SK-N-MC (cell line): ENCODE measurements around the gene C11orf52.

Experiments
- DNase-seq: peaks from one replicate; pipeline ENCODE4 v3.0.0-alpha.2; 2011; ENCODE audit warnings: low read depth, low spot score
- H3K27ac ChIP-seq: fragments of 200-600 bp; sonication (generic); 2 replicates; pipeline ENCODE4 v1.5.1; 2016; ENCODE audit warnings: mixed run types
- H3K36me3 ChIP-seq: fragments of 200-600 bp; sonication (generic); 2 replicates; pipeline ENCODE4 v1.6.1; 2017; ENCODE audit warnings: antibody characterized with exemption, low read length, mixed read lengths; ENCODE audit not compliant: insufficient read depth
- H3K4me3 ChIP-seq: fragments of 200-600 bp; sonication (generic); 2 replicates; pipeline ENCODE4 v1.5.1; 2016
- H3K9ac ChIP-seq: fragments of 200-600 bp; sonication (generic); 2 replicates; pipeline ENCODE4 v1.8.0; 2017; ENCODE audit warnings: mixed run types, mixed read lengths; ENCODE audit not compliant: insufficient read length
- H3K9me3 ChIP-seq: fragments of 200-600 bp; sonication (generic); 2 replicates; pipeline ENCODE4 v1.6.1; 2017; ENCODE audit warnings: low read depth, mild to moderate bottlenecking, antibody characterized with exemption, low read length, moderate library complexity, mixed read lengths
- EZH2 ChIP-seq: fragments of 200-600 bp; sonication (generic); IDR thresholded peaks from one replicate; pipeline ENCODE4 v1.6.1; 2017; ENCODE audit warnings: antibody characterized with exemption
- FOXP2 ChIP-seq: optimal IDR thresholded peaks from 2 replicates; pipeline ENCODE3; 2011; ENCODE audit warnings: mild to moderate bottlenecking, moderate library complexity; ENCODE audit not compliant: insufficient read depth; ENCODE audit errors: extremely low read length, control extremely low read depth
- POLR2AphosphoS5 ChIP-seq: IDR thresholded peaks from 2 replicates; pipeline ENCODE4 v1.6.1; 2012; ENCODE audit warnings: mild to moderate bottlenecking, low read depth, low read length, borderline replicate concordance

Gene C11orf52

DNA sequence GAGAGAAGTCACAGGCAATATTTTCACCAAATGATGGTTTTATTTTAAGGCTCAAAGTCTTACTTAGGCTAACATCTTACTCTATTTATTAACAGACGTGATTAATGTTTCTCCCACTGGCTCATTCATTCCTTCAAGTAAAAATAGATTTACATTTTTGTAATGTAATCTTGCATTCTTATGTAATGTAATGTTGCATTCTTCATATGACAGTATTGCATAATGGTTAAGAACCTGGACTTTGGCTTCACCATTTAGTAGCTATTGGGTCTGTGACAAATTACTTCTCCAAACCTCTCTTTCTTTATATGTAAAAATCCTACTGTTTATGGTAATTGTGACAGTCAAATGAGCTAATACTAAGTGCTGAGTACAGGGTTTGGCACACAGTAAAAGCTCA is 15.2 kb downstream of the C11orf52 start:
- Histone ChIP-seq H3K9me3 (no peaks in the 10 kb centered on the region), H3K4me3 (no peak overlapping the region), H3K9ac (no peak overlapping the region), H3K27ac (no peak overlapping the region), H3K36me3 (no peaks in the 10 kb centered on the region)
- no peak for DNase-seq
- TF ChIP-seq EZH2 (no peak), FOXP2 (no peak), POLR2AphosphoS5 (no peak)

DNA sequence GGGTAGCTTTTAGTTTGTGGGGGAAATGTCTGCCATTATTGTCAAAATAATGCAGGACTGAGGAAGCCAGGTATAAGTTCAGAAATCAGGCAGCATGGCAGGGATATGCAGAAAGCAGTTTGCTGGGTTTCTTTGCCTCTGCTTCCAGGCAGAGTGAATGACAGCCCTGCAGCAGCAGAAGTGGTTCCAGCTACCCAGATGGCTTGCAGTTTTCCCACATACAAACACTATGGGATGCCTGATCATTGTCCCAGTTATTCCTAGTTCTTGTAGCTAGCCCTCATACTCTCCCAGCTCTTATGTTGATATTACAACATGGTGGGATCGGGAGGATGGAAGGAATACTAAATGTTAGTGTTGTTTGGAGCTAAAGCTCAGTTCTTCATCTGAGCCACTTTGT is 15.6 kb downstream of the C11orf52 start:
- H3K9me3 ChIP-seq: no peaks in the 10 kb centered on the region
- no peak overlapping the region for H3K4me3 ChIP-seq
- no peak overlapping the region for H3K27ac ChIP-seq
- DNase-seq: no peak
- H3K36me3 ChIP-seq: no peaks in the 10 kb centered on the region
- H3K9ac ChIP-seq: no peak overlapping the region
- no peak for TF ChIP-seq POLR2AphosphoS5
- no peak for TF ChIP-seq EZH2
- no peak for TF ChIP-seq FOXP2

DNA sequence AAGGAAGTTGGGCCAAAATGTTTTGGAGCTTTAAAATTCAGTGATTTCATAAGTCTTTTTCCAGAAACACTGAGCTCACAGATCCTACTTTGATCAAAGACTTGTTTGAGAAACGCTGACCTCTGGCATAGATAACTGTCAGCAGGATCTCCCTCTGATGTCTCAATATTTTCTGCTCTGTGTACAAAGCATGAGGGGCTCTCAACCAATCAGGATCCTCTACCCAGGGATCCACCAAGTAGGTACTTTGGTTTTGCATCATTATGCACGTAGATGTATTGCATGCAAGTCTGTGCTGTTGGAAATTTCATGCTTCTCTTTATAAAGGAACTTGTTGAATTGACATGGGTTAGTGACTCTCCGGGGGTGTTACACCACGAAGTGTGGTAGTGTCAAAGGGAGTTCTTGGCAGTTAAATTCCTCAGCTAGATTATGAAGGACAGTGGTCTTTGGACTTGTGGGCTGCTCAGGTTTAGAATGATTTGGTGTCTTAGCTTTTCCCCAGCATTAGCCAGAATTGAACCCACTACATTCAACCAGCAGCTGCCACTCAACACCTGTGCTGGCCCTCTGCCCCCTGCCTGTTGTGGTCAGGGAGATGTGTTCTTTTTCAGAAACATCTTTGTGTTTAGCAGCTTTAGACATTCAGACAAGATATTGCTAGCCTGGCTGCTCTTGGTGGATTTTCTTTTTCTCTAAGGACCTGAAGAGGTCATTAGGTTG is 16.8 kb downstream of the C11orf52 start:
- Histone ChIP-seq H3K4me3 (peak overlapping the region; percentile 83; the same call in 1 of the 2 replicates), H3K36me3 (no peaks in the 10 kb centered on the region), H3K27ac (no peak overlapping the region), H3K9ac (no peak overlapping the region), H3K9me3 (no peaks in the 10 kb centered on the region)
- DNase-seq: no peak
- TF ChIP-seq POLR2AphosphoS5 (no peak), EZH2 (no peak), FOXP2 (no peak)

GRCh38 chr11:111936040-111936540 is 17.4 kb downstream of the C11orf52 start:
- DNase-seq: no peak
- Histone ChIP-seq H3K9ac (peak overlapping the region; percentile 78), H3K4me3 (peak overlapping the region; percentile 83), H3K36me3 (no peaks in the 10 kb centered on the region), H3K27ac (no peak overlapping the region), H3K9me3 (no peaks in the 10 kb centered on the region)
- no peak for TF ChIP-seq EZH2
- no peak for TF ChIP-seq POLR2AphosphoS5
- no peak for TF ChIP-seq FOXP2

DNA sequence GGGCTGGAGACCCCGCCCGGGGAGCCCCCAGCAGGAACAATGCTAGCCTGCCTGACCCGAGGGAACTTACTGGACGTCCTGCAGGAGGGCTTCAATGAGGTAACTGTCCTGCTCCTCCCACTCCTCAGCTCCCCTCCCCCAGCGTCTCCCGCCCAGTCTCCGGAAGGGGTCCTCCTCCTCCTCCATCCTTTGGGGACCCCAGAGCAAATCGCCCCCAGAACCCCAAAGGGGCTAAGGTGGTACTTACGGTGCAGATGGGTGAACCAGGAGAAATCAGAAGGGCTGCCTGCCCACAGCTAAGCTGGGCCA is 18.7 kb downstream of the C11orf52 start:
- Histone ChIP-seq H3K4me3 (peak overlapping the region; percentile 83), H3K9me3 (no peaks in the 10 kb centered on the region), H3K9ac (peak overlapping the region; percentile 78), H3K36me3 (no peaks in the 10 kb centered on the region), H3K27ac (no peak overlapping the region)
- no peak for TF ChIP-seq POLR2AphosphoS5
- TF ChIP-seq FOXP2: no peak
- TF ChIP-seq EZH2: no peak
- no peak for DNase-seq

GRCh38 chr11:111937844-111938243 is 19.1 kb downstream of the C11orf52 start:
- no peak for DNase-seq
- TF ChIP-seq POLR2AphosphoS5 (no peak), FOXP2 (no peak), EZH2 (no peak)

DNA sequence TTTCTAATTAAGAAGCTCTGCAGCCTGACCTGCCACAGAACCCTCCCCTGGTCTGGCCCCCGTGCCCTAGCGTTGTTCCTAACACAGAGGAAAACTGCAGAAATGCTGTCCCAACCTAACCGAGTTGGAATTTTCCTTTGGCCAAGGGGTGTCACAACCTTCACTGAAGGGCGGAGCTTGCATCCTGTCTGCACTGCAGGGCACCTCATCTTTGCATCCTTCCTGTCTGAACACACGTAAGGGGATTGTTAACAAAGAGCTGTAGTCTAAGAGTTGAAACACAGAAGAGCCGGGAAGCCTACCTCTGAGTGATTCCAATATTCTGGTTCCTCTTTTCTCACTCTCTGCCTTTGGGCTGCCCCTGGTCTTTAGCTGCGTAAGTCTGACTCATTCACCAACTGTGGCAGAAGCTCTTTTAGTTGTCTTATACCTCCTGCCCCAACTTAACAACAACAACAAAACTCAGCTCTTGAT is 20.0 kb downstream of the C11orf52 start:
- Histone ChIP-seq H3K4me3 (peak overlapping the region; percentile 83), H3K9me3 (no peaks in the 10 kb centered on the region), H3K27ac (peak overlapping the region; percentile 47; the same call in 1 of the 2 replicates), H3K36me3 (peaks cover 4% of the 10 kb centered on the region; the same call in 1 of the 2 replicates), H3K9ac (no peak overlapping the region)
- no peak for DNase-seq
- TF ChIP-seq FOXP2 (no peak), EZH2 (no peak), POLR2AphosphoS5 (no peak)

More at GRCh38 chr11:111937844-111938243, 19.1 kb downstream of the C11orf52 start:
- peak overlapping the region; percentile 78 for H3K9ac ChIP-seq
- 0 out of 2 replicates have a peak, but pooled peaks cover 3% of the 10 kb centered on the region for H3K36me3 ChIP-seq
- peak overlapping the region; percentile 83 for H3K4me3 ChIP-seq
- no peaks in the 10 kb centered on the region for H3K9me3 ChIP-seq
- peak overlapping the region; percentile 42 for H3K27ac ChIP-seq

- no peak for TF ChIP-seq EZH2
- TF ChIP-seq POLR2AphosphoS5: no peak
- no peak for TF ChIP-seq FOXP2
- no peak overlapping the region for H3K27ac ChIP-seq
- DNase-seq: no peak
- H3K9me3 ChIP-seq: no peaks in the 10 kb centered on the region
- H3K36me3 ChIP-seq: peaks cover 10% of the 10 kb centered on the region; the same call in 1 of the 2 replicates
- H3K4me3 ChIP-seq: no peak overlapping the region
- no peak overlapping the region for H3K9ac ChIP-seq
Observed at GRCh38 chr11:111939836-111940604, 21.3 kb downstream of the C11orf52 start.
